HL-60 (cell line): Measurements from ENCODE around the gene LRRTM4.

Experiments
- DNase-seq, 2 experiments: peaks; one replicate each; pipeline ENCODE4 v3.0.0-alpha.2; 2010 to 2020; ENCODE audit warnings: low read depth in 1 of 2, low spot score in 1 of 2
- H3K27ac ChIP-seq: fragments of 250-450 bp; sonication (Bioruptor Pico); replicated peaks from 2 replicates; pipeline ENCODE4 v1.5.1; 2020; ENCODE audit warnings: mild to moderate bottlenecking, moderate library complexity
- H3K27me3 ChIP-seq: fragments of 250-450 bp; sonication (Bioruptor Pico); 2 replicates; pipeline ENCODE4 v1.5.1; 2021; ENCODE audit warnings: mild to moderate bottlenecking, moderate library complexity; ENCODE audit not compliant: insufficient read depth, poor library complexity, severe bottlenecking
- H3K4me3 ChIP-seq: replicated peaks from 2 replicates; pipeline ENCODE4 v1.5.1; 2011; ENCODE audit warnings: mild to moderate bottlenecking, control low read depth, low read length; ENCODE audit not compliant: insufficient read depth
- GABPA ChIP-seq: IDR thresholded peaks from 2 replicates; pipeline ENCODE4 v1.6.1; 2012; ENCODE audit warnings: low read depth
- POLR2AphosphoS5 ChIP-seq: IDR thresholded peaks from 2 replicates; pipeline ENCODE4 v1.6.1; 2012; ENCODE audit warnings: low read depth
- SPI1 ChIP-seq: IDR thresholded peaks from 2 replicates; pipeline ENCODE4 v1.6.1; 2012; ENCODE audit warnings: low read depth, mild to moderate bottlenecking, borderline replicate concordance
- TF ChIP-seq, protein P1 (sequence below): IDR thresholded peaks from one replicate; pipeline ENCODE4 v1.5.1; 2011; ENCODE audit warnings: low read length, control low read depth, inconsistent platforms; ENCODE audit not compliant: insufficient read depth
- TF ChIP-seq, protein P2 (sequence below): IDR thresholded peaks from 2 replicates; pipeline ENCODE4 v1.6.1; 2012; ENCODE audit warnings: low read depth; ENCODE audit not compliant: insufficient replicate concordance

The LRRTM4 gene

DNA sequence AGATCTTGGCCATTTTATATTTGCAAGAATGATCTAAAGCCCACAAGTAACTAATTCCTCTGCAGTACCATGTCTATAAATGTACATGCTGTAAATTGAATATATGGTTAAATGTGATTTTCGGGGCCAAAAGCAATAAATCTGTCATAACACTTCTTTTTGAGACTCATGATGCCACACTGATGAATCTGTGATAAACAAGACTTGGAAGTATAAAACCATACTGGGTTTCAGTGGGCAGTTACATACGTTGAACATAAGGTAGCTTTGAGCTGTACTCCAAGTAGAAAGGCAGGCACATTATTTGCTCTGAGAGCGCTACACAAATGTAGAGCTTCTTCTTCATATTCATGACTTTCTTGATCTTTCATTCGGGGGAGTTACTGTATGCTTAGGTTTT, 792.2 kb downstream of the LRRTM4 start:
- no peaks in the 10 kb centered on the region for H3K27me3 ChIP-seq
- no peak for DNase-seq
- H3K27ac ChIP-seq, result no peak overlapping the region
- no peak for TF ChIP-seq GABPA
- TF ChIP-seq, protein P1, sequence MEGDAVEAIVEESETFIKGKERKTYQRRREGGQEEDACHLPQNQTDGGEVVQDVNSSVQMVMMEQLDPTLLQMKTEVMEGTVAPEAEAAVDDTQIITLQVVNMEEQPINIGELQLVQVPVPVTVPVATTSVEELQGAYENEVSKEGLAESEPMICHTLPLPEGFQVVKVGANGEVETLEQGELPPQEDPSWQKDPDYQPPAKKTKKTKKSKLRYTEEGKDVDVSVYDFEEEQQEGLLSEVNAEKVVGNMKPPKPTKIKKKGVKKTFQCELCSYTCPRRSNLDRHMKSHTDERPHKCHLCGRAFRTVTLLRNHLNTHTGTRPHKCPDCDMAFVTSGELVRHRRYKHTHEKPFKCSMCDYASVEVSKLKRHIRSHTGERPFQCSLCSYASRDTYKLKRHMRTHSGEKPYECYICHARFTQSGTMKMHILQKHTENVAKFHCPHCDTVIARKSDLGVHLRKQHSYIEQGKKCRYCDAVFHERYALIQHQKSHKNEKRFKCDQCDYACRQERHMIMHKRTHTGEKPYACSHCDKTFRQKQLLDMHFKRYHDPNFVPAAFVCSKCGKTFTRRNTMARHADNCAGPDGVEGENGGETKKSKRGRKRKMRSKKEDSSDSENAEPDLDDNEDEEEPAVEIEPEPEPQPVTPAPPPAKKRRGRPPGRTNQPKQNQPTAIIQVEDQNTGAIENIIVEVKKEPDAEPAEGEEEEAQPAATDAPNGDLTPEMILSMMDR, result no peak
- TF ChIP-seq POLR2AphosphoS5, result no peak
- TF ChIP-seq SPI1, result no peak
- TF ChIP-seq, protein P2, sequence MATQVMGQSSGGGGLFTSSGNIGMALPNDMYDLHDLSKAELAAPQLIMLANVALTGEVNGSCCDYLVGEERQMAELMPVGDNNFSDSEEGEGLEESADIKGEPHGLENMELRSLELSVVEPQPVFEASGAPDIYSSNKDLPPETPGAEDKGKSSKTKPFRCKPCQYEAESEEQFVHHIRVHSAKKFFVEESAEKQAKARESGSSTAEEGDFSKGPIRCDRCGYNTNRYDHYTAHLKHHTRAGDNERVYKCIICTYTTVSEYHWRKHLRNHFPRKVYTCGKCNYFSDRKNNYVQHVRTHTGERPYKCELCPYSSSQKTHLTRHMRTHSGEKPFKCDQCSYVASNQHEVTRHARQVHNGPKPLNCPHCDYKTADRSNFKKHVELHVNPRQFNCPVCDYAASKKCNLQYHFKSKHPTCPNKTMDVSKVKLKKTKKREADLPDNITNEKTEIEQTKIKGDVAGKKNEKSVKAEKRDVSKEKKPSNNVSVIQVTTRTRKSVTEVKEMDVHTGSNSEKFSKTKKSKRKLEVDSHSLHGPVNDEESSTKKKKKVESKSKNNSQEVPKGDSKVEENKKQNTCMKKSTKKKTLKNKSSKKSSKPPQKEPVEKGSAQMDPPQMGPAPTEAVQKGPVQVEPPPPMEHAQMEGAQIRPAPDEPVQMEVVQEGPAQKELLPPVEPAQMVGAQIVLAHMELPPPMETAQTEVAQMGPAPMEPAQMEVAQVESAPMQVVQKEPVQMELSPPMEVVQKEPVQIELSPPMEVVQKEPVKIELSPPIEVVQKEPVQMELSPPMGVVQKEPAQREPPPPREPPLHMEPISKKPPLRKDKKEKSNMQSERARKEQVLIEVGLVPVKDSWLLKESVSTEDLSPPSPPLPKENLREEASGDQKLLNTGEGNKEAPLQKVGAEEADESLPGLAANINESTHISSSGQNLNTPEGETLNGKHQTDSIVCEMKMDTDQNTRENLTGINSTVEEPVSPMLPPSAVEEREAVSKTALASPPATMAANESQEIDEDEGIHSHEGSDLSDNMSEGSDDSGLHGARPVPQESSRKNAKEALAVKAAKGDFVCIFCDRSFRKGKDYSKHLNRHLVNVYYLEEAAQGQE, result no peak
- H3K4me3 ChIP-seq, result no peak overlapping the region

DNA sequence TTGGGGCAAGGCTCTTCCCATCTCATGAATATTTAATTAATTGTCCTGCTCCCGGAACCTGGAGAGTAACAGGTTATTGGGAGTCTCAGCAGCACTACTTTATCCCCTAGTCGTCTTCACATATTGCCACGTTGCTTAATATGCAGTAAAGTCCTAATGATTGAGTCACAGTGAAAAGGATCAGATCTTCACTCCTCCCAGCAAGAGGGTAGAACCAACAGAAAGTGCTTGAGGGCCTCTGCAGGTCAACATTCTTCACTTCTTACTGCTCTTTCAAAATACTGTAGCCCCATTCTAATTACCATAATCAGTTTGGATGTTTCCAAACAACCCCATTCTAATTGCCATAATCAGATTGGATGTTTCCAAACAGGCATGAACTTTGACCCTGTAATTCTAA, 801.0 kb downstream of the LRRTM4 start:
- no peak for TF ChIP-seq POLR2AphosphoS5
- no peak for TF ChIP-seq SPI1
- TF ChIP-seq, protein P2, result no peak
- no peak for TF ChIP-seq GABPA
- TF ChIP-seq, protein P1, result no peak
- H3K27me3 ChIP-seq, result no peaks in the 10 kb centered on the region
- H3K4me3 ChIP-seq, result no peak overlapping the region
- H3K27ac ChIP-seq, result no peak overlapping the region
- DNase-seq, result no peak

DNA sequence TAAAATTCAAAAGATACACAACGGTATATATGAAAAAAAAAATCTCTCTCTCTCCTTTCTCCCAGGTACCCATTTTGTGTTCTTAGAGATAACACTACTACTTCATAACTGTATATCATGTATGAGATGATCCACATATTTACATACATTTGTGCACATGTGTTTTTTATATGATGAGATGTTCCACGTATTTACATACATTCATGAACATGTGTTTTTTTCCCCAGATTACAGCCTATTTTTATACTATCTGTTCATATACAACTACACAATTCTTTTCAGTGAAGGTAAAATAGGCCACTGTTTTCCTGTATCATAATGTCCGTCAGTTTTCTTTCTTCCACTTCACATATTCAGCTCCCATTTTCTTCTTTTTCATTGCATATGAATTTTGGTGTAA, 808.9 kb downstream of the LRRTM4 start:
- no peak overlapping the region for H3K27ac ChIP-seq
- DNase-seq, result no peak
- H3K27me3 ChIP-seq, result no peaks in the 10 kb centered on the region
- no peak overlapping the region for H3K4me3 ChIP-seq
- TF ChIP-seq, protein P2, result no peak
- TF ChIP-seq, protein P1, result no peak
- TF ChIP-seq GABPA, result no peak
- no peak for TF ChIP-seq POLR2AphosphoS5
- no peak for TF ChIP-seq SPI1
